Heart left ventricle (tissue), 16 donors: Measurements from ENCODE around the gene HOXB4. TPM values are rescaled to one million over a fixed set of nuclear protein-coding genes. Genes with fewer than 3 reads are reported as not detected.
A peak's percentile ranks its signal among the peaks of the same experiment; 100 is the strongest.

Experiments used
- ATAC-seq, 4 donors: fragments of 200-7000 bp; cut with Tn5 transposase; one replicate each; pipeline ENCODE4 v1.9.1; 2020 to 2022; ENCODE audit warnings: moderate library complexity in 4 of 4, mild to moderate bottlenecking in 3 of 4, moderate number of reproducible peaks in 1 of 4
- DNase-seq, 5 donors: peaks; one replicate each; pipeline ENCODE4 v3.0.0-alpha.2; 2020
- H3K27ac ChIP-seq, 12 donors: fragments of 200-600 bp; sonication (generic) in 4 of 12; one replicate each; pipeline versions ENCODE4 v1.5.0 to v1.8.0; 2016 to 2022; ENCODE audit warnings: mild to moderate bottlenecking in 2 of 12
- H3K27me3 ChIP-seq, 9 donors: fragments of 200-600 bp; sonication (generic) in 2 of 9; one replicate each; pipeline versions ENCODE4 v1.5.1 to v1.8.0; 2016 to 2022; ENCODE audit warnings: mild to moderate bottlenecking in 3 of 9
- H3K36me3 ChIP-seq, 9 donors: fragments of 200-600 bp; sonication (generic) in 2 of 9; one replicate each; pipeline versions ENCODE4 v1.5.0 to v1.8.0; 2018 to 2022; ENCODE audit warnings: mild to moderate bottlenecking in 2 of 9
- H3K4me1 ChIP-seq, 12 donors: fragments of 200-600 bp; sonication (generic) in 4 of 12; one replicate each; pipeline versions ENCODE4 v1.5.0 to v1.8.0; 2016 to 2022; ENCODE audit warnings: mild to moderate bottlenecking in 3 of 12
- H3K4me3 ChIP-seq, 12 donors: fragments of 200-600 bp; sonication (generic) in 4 of 12; one replicate each; pipeline versions ENCODE4 v1.5.0 to v1.8.0; 2017 to 2022; ENCODE audit warnings: mild to moderate bottlenecking in 9 of 12, moderate library complexity in 4 of 12
- H3K9me3 ChIP-seq, 12 donors: fragments of 200-600 bp; sonication (generic) in 4 of 12; one replicate each; pipeline versions ENCODE4 v1.5.0 to v1.8.0; 2016 to 2022; ENCODE audit warnings: mild to moderate bottlenecking in 1 of 12
- POLR2A ChIP-seq, 2 donors: fragments of 450-650 bp; IDR thresholded peaks; one replicate each; pipeline ENCODE4 v1.6.1; 2017; ENCODE audit warnings: antibody characterized with exemption in 2 of 2, mild to moderate bottlenecking in 2 of 2, moderate library complexity in 2 of 2
- WGBS, 4 donors: extraction: QIAGEN DNeasy Blood & Tissue Kit in 2 of 4; methylation state at CpG; one replicate each; pipeline versions ENCODE4 v1.1.5 to v1.1.7; 2013 to 2018; 5-methylcytosine and 5-hydroxymethylcytosine counted together
- intact Hi-C, 10 donors: fragments of 100-400 bp; cut with DNase I; formaldehyde crosslinking; loops; one replicate each; pipeline versions ENCODE4 v1.11.1 to v1.14.2; 2022
- polyA plus RNA-seq, 2 donors: library from polyadenylated mRNA; stranded (reverse); fragments of 200-250 nt; gene quantifications; one replicate each; pipeline ENCODE4 v1.2.3, GENCODE V29; 2013
- total RNA-seq, 9 donors: library from RNA; depleted of rRNA in 2 of 9; stranded (reverse); fragments of >200 nt in 2 of 9; fragmentation: NEBNext Ultra II Directional in 3 of 9; extraction: Animal tissue kit (Norgen Biotek cat#: 25700) in 3 of 9; gene quantifications; one replicate each; pipeline versions ENCODE4 v1.1.0 to v1.2.4, GENCODE V29; 2016 to 2023
- TF ChIP-seq, protein P1 (sequence below), 12 donors: fragments of 200-600 bp; sonication (generic) in 4 of 12; IDR thresholded peaks; one replicate each; pipeline versions ENCODE4 v1.5.0 to v1.8.0; 2018 to 2022; ENCODE audit warnings: antibody characterized with exemption in 12 of 12, mild to moderate bottlenecking in 5 of 12
- donor health status: ischemic (EF 13 %, LVEDD 7.1; RV severe dilation, severe dysfunction).
- donor health status: healthy with polysubstance abuse.
- donor health status: DM: no; HTN: yes; CAD: no.
- donor health status: DM: no; HTN: no; CAD: no.
- donor health status: ischemic (EF 25% LVEDD 6.9; RV normal size, moderate dysfunction).
- donor health status: ischemic (EF 25% LVEDD 5.7; RV mildly dilated, moderate dysfunction).
- donor health status: healthy.
- donor health status: DM: yes; HTN: yes; CAD: no.
- donor health status: ischemic (EF 35%, LVEDD 5.7; RV mildly dilated, moderate dysfunction).
- donor health status: nonischemic (EF 11% LVEDD 7.7; RV severe dilation, severe dysfunction).
- donor health status: DM: yes; HTN: yes; CAD: no.
- donor health status: PGD.
- donor health status: ischemic (EF 29% LVEDD 5.4; RV normal size, mild dysfunction).
- donor health status: nonischemic (EF 23%, LVEDD 6.1; RV moderate dilation, normal function).

Gene HOXB4
- total and polyA plus RNA-seq, 11 donors, result 0.27 to 2.8 (median 0.59) TPM; not detected in 1

- H3K27me3 ChIP-seq, result peaks cover 61 to 100% (median 98%) of the 10 kb centered on the region in 9 donors
- DNase-seq, result no peak
- no peaks in the 10 kb centered on the region for H3K9me3 ChIP-seq
- H3K36me3 ChIP-seq, result no peaks in the 10 kb centered on the region
- WGBS, 4 donors, result 15 to 43% (median 26%) methylated on average over 33 of the region's 33 CpGs
- peak overlapping the region in 2 of 12 donors; percentile 46 to 54 for H3K4me3 ChIP-seq
- no peak for TF ChIP-seq POLR2A (IDR thresholded peaks at IDR 0.05)
- TF ChIP-seq, protein P1, sequence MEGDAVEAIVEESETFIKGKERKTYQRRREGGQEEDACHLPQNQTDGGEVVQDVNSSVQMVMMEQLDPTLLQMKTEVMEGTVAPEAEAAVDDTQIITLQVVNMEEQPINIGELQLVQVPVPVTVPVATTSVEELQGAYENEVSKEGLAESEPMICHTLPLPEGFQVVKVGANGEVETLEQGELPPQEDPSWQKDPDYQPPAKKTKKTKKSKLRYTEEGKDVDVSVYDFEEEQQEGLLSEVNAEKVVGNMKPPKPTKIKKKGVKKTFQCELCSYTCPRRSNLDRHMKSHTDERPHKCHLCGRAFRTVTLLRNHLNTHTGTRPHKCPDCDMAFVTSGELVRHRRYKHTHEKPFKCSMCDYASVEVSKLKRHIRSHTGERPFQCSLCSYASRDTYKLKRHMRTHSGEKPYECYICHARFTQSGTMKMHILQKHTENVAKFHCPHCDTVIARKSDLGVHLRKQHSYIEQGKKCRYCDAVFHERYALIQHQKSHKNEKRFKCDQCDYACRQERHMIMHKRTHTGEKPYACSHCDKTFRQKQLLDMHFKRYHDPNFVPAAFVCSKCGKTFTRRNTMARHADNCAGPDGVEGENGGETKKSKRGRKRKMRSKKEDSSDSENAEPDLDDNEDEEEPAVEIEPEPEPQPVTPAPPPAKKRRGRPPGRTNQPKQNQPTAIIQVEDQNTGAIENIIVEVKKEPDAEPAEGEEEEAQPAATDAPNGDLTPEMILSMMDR (IDR thresholded peaks at IDR 0.05), result no peak
- H3K27ac ChIP-seq, result peak overlapping the region in 1 of 12 donors; percentile 97
- intact Hi-C loops, result loop anchor here in 5 of 10 donors (2.0 to 5.0 kb wide), 4 partner anchors 240 to 255 kb away; no protein-coding TSS in a partner anchor
- peaks cover 0 to 42% (median 13%) of the 10 kb centered on the region in 12 donors for H3K4me1 ChIP-seq
- no peak for ATAC-seq
Observed at GRCh38 chr17:48592057-48592514, 13.9 kb upstream of the HOXB4 start.

GRCh38 chr17:48591255-48592056, 13.3 kb upstream of the HOXB4 start:
- 78 to 87% (median 85%) methylated on average over 10 of the region's 10 CpGs for WGBS, 4 donors
- Histone ChIP-seq H3K4me3 (no peak overlapping the region), H3K27ac (peak overlapping the region in 1 of 12 donors; percentile 97), H3K4me1 (peaks cover 0 to 42% (median 11%) of the 10 kb centered on the region in 12 donors), H3K27me3 (peaks cover 57 to 100% (median 98%) of the 10 kb centered on the region in 9 donors), H3K36me3 (no peaks in the 10 kb centered on the region), H3K9me3 (no peaks in the 10 kb centered on the region)
- ATAC-seq (no peak), DNase-seq (no peak)
- intact Hi-C loops, result loop anchor here in 5 of 10 donors (2.0 to 5.0 kb wide), 4 partner anchors 239 to 254 kb away; no protein-coding TSS in a partner anchor
- TF ChIP-seq, protein P1 (IDR thresholded peaks at IDR 0.05), result no peak
- TF ChIP-seq POLR2A (IDR thresholded peaks at IDR 0.05), result no peak

DNA sequence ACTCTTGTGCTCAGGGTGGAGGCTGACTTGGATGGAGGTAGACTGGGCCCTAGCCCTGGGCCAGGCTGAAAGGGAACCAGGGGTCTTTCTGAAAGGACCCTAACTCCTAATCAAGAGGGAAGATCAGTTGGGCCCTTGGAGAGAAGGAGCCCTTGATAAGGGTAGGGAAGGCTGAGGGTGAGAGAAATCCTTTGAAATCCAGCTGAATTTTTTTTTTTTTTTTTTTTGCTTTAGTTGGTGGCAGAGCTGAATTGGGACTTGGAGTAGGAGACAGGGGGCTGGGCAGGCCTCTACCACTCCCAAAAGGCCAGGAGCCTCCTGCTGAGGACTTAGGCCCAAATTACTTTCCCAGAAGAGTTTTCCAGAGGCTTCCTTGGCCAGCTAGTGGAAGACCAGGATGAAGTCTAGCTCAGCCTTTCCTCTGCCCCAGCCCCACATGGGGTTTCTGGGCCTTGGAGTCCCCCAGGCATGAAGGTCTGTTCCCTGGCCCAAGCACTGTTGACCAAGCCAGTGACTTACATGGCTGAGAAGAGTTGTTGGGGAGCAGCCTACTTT, 12.5 kb upstream of the HOXB4 start:
- H3K27me3 ChIP-seq, result peaks cover 58 to 100% (median 98%) of the 10 kb centered on the region in 9 donors
- TF ChIP-seq POLR2A (IDR thresholded peaks at IDR 0.05), result no peak
- TF ChIP-seq, protein P1 (IDR thresholded peaks at IDR 0.05), result no peak
- DNase-seq (no peak), ATAC-seq (no peak)
- no peaks in the 10 kb centered on the region for H3K36me3 ChIP-seq
- intact Hi-C loops, result loop anchor here in 4 of 10 donors (5.0 kb wide), 3 partner anchors 238 to 253 kb away; no protein-coding TSS in a partner anchor
- H3K9me3 ChIP-seq, result no peaks in the 10 kb centered on the region
- peaks cover 0 to 44% (median 10%) of the 10 kb centered on the region in 12 donors for H3K4me1 ChIP-seq
- H3K27ac ChIP-seq, result peak overlapping the region in 1 of 12 donors; percentile 97
- H3K4me3 ChIP-seq, result no peak overlapping the region
